GM21723 (cell line): Measurements from ENCODE around the gene PRR9.
"Not testable (repeated sequence)": the region's sequence is repeated elsewhere in the genome, so short reads cannot be mapped to it uniquely, and the experiment has no call there.

Experiments used
- ATAC-seq: cut with Tn5 transposase; IDR thresholded peaks from one replicate; pipeline ENCODE4 v1.9.1; 2021; ENCODE audit warnings: mild to moderate bottlenecking, moderate library complexity; ENCODE audit not compliant: unreplicated experiment

PRR9 gene

GRCh38 chr1:153229076-153229829 is 11.9 kb downstream of the PRR9 start:
- not testable (repeated sequence) for ATAC-seq

- ATAC-seq: no peak
Observed at GRCh38 chr1:153231363-153231762, 14.0 kb downstream of the PRR9 start.

GRCh38 chr1:153231785-153232184 is 14.4 kb downstream of the PRR9 start:
- ATAC-seq: no peak

GRCh38 chr1:153232553-153232952 is 15.2 kb downstream of the PRR9 start:
- ATAC-seq: no peak

- ATAC-seq: no peak
Observed at GRCh38 chr1:153233448-153233847, 16.1 kb downstream of the PRR9 start.

- no peak for ATAC-seq
Observed at GRCh38 chr1:153238527-153238926, 21.1 kb downstream of the PRR9 start.

GRCh38 chr1:153242160-153242559 is 24.8 kb downstream of the PRR9 start:
- no peak for ATAC-seq

- no peak for ATAC-seq
Observed at GRCh38 chr1:153245466-153245865, 28.1 kb downstream of the PRR9 start.

GRCh38 chr1:153246018-153246417 is 28.6 kb downstream of the PRR9 start:
- ATAC-seq: no peak

- ATAC-seq: no peak
Observed at GRCh38 chr1:153246825-153247224, 29.4 kb downstream of the PRR9 start.

GRCh38 chr1:153248176-153248879 is 30.9 kb downstream of the PRR9 start:
- ATAC-seq: no peak

- no peak for ATAC-seq
Observed at GRCh38 chr1:153250166-153250565, 32.8 kb downstream of the PRR9 start.

GRCh38 chr1:153251087-153251486 is 33.7 kb downstream of the PRR9 start:
- ATAC-seq: no peak

- no peak for ATAC-seq
Observed at GRCh38 chr1:153251562-153251961, 34.2 kb downstream of the PRR9 start.

GRCh38 chr1:153251988-153252387 is 34.6 kb downstream of the PRR9 start:
- ATAC-seq: no peak

GRCh38 chr1:153253076-153253475 is 35.7 kb downstream of the PRR9 start:
- ATAC-seq: no peak

GRCh38 chr1:153253693-153254092 is 36.3 kb downstream of the PRR9 start:
- ATAC-seq: no peak

GRCh38 chr1:153259387-153259786 is 42.0 kb downstream of the PRR9 start, which contains the start of gene LORICRIN:
Gene LORICRIN (plus strand): TSS chr1:153259687. CDS start chr1:153260950, 1,263 bp downstream.
- ATAC-seq: no peak

- ATAC-seq: no peak
Observed at GRCh38 chr1:153260585-153261280, 43.3 kb downstream of the PRR9 start.

GRCh38 chr1:153261281-153262069 is 44.1 kb downstream of the PRR9 start:
- ATAC-seq: no peak

GRCh38 chr1:153262070-153262366 is 44.6 kb downstream of the PRR9 start:
- ATAC-seq: no peak
